K562 (cell line): ENCODE data around the gene NOC4L. TPM values are rescaled to one million over a fixed set of nuclear protein-coding genes. Genes with fewer than 3 reads are reported as not detected.

Experiments
- ATF3 ChIP-seq, 2 experiments: fragments of 450-650 bp in 1 of 2; sonication (generic) in 1 of 2; formaldehyde crosslinking in 1 of 2; IDR thresholded peaks in 1 of 2; conservative IDR thresholded peaks in 1 of 2; 2 replicates each; pipeline versions ENCODE4 v1.6.1 to v1.8.1; 2016 to 2023; ENCODE audit warnings: mild to moderate bottlenecking in 2 of 2, moderate library complexity in 2 of 2, inconsistent platforms in 1 of 2, missing genetic modification reagents in 1 of 2
- CHAMP1 ChIP-seq: fragments of 450-650 bp; IDR thresholded peaks from 2 replicates; pipeline ENCODE4 v1.6.1; 2016; ENCODE audit warnings: mild to moderate bottlenecking
- CHD4 ChIP-seq: fragments of 200-600 bp; sonication (generic); IDR thresholded peaks from 3 replicates; pipeline ENCODE4 v1.6.1; 2012; ENCODE audit warnings: low read depth, mild to moderate bottlenecking, mixed read lengths, low read length, inconsistent platforms; ENCODE audit not compliant: insufficient read depth, insufficient replicate concordance, poor library complexity, severe bottlenecking
- EGR1 ChIP-seq: fragments of 450-650 bp; conservative IDR thresholded peaks from 2 replicates; pipeline ENCODE4 v1.6.1; 2017; ENCODE audit warnings: mild to moderate bottlenecking
- HMGN3 ChIP-seq: IDR thresholded peaks from 2 replicates; pipeline ENCODE4 v1.6.1; 2011; ENCODE audit warnings: borderline replicate concordance, low read depth, mild to moderate bottlenecking, mixed read lengths, low read length; ENCODE audit not compliant: insufficient read length; ENCODE audit errors: extremely low read depth
- ILK ChIP-seq: fragments of 450-650 bp; IDR thresholded peaks from 2 replicates; pipeline ENCODE4 v1.6.1; 2016; ENCODE audit warnings: missing genetic modification characterization, low read depth, mild to moderate bottlenecking, missing compliant biosample characterization, moderate library complexity, borderline replicate concordance
- MAFG ChIP-seq: fragments of 450-650 bp; conservative IDR thresholded peaks from 2 replicates; pipeline ENCODE4 v1.6.1; 2016; ENCODE audit warnings: missing genetic modification characterization, missing compliant biosample characterization
- MEIS2 ChIP-seq: fragments of 450-650 bp; IDR thresholded peaks from 2 replicates; pipeline ENCODE4 v1.6.1; 2014; ENCODE audit warnings: mild to moderate bottlenecking; ENCODE audit not compliant: partially characterized antibody
- SETDB1 ChIP-seq: IDR thresholded peaks from one replicate; pipeline ENCODE4 v1.6.1; 2012; ENCODE audit warnings: low read length, control low read depth, inconsistent platforms
- ZNF253 ChIP-seq: fragments of 250-450 bp; sonication (Bioruptor Pico); conservative IDR thresholded peaks from 2 replicates; pipeline ENCODE4 v1.6.1; 2021; ENCODE audit warnings: mild to moderate bottlenecking
- polyA plus RNA-seq, 8 experiments: library from polyadenylated mRNA; depleted of rRNA in 4 of 8; stranded (reverse) in 5 of 8; unstranded in 3 of 8; fragments of >200 nt; fragmentation: Nextera tagmentation in 2 of 8; fragmentation: Illumina TruSeq in 1 of 8; extraction: Ambion mirVana in 2 of 8; extraction: Trizol in 1 of 8; gene quantifications; 2 replicates each; pipeline versions ENCODE4 v1.2.1 to v1.2.3, GENCODE V29; 2011 to 2014; ENCODE audit warnings: inconsistent platforms in 1 of 8, missing spikeins in 1 of 8
- total RNA-seq, 7 experiments: library from RNA; depleted of rRNA in 6 of 7; stranded (reverse); fragments of >200 nt in 6 of 7; fragmentation: Illumina TruSeq in 2 of 7; extraction: Trizol in 2 of 7; gene quantifications; 2 replicates each; pipeline versions ENCODE4 v1.2.1 to v1.2.3, GENCODE V29; 2011 to 2021; ENCODE audit warnings: low replicate concordance in 1 of 7

NOC4L gene
- total and polyA plus RNA-seq, 9 of the 15 experiments (the other 6 are each of a cell fraction or from before 2014, with no cell fraction given): 1.3 to 77.0 (median 20.0) TPM

GRCh38 chr12:132164426-132164825 is 20.2 kb downstream of the NOC4L start (continued):
- no peak for TF ChIP-seq ILK (tag)
- no peak for TF ChIP-seq SETDB1
- no peak for TF ChIP-seq HMGN3
- TF ChIP-seq CHD4: no peak
- TF ChIP-seq MEIS2: peak; percentile 73
- TF ChIP-seq ZNF253 (CRISPR knock-in tag): no peak
- TF ChIP-seq ATF3 (IDR thresholded peaks at IDR 0.05): no peak
- TF ChIP-seq ATF3 (CRISPR knock-in tag; conservative IDR thresholded peaks at IDR 0.05): no peak
- TF ChIP-seq EGR1: peak; percentile 46
- TF ChIP-seq MAFG (tag): no peak
- no peak for TF ChIP-seq CHAMP1
